Panc1 (cell line): ENCODE results near the gene MT1HL1.

Source experiments
- CTCF ChIP-seq: fragments of 450-650 bp; IDR thresholded peaks from 2 replicates; pipeline ENCODE4 v1.5.1; 2017; ENCODE audit warnings: mild to moderate bottlenecking
- REST ChIP-seq, 2 experiments: IDR thresholded peaks; 2 replicates each; pipeline ENCODE4 v1.6.1; 2011 to 2012; ENCODE audit warnings: low read depth in 2 of 2, control low read depth in 1 of 2, low read length in 1 of 2, mild to moderate bottlenecking in 1 of 2, moderate library complexity in 1 of 2; ENCODE audit not compliant: insufficient read depth in 1 of 2

- TF ChIP-seq CTCF (no peak), REST (IDR thresholded peaks at IDR 0.05; ENCODE audit: insufficient read depth in 1 of 2, low read depth in 2 of 2, low read length in 1 of 2) (no peak)
Measured at GRCh38 chr1:236983818-236984217, 20.4 kb downstream of the MT1HL1 start.
